NCI-H2081 treated with DMSO at 0.1 percent for 48 hours (cell line): ENCODE results near the gene NPAS3.

ENCODE experiments used
- DNase-seq: peaks from one replicate; lab custom pipeline; 2025; lab: John Stamatoyannopoulos, UW

NPAS3 gene

DNA sequence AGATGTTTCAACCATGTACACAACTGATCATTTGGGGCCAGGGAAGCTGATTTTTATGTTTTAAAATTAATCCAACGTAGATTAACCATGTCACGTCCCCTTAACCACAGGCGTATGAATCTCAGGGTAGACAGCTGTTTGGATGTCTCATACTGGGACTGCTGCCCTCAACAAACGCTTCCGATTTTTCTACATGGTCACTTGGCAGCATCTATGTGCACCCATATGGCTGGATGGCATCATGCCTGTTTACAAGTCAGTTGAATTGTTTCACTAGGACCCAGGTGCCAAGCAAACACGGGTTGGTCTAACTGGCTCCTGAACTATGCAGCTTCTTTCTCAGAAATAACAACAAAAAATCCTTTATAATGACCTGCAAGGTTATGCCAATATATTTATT is 393.8 kb downstream of the NPAS3 start:
- DNase-seq = no peak

DNA sequence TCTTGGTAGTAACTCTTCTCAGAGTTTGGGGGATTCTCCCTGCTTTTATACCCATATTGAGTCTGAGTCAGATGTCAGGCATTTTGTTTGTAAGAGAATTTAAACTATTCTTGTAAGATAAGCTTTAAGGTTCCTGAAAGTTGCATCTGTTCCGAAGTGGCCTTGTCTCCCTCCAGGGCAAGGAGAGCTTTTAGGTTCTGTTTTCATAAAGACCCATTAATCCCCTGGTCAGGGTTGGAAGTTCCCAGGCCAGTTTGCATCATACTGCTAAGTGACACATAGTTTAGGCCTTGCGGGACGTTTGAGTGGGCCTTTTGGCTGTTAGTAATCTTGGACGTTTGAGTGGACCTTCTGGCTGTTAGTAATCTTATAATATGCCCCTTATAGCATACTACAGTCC is 396.7 kb downstream of the NPAS3 start:
- DNase-seq = no peak

DNA sequence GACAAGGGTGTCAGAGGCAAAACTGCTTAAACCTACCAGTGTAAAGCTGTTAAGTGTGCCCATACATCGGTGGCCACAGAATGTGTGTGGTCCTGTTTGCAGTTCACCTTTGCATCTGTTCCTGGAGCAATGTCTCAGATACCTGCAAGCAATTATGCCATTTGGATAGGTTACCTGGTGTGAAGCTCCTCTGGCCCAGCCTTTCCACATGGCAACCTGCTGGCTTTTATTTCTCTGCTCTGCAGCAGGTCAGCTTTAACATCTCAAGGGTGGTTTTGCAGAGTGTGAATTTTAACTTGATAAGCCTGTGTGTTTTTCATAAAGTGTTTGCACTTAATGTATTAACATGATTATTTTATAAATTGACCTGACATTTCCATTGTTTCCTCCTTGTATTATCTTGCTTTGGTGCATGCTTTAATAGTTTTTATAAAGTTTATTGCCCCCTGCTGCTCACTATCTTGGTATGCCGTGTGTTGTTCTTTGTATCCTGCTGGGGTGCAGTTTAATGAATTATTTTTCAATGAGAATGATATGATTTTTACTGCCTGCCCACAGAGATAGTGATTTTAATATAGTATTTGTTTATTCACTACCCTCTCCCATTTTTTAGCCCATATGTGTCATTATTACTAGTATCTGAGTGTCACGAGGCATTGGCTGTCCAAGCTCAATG is 403.8 kb downstream of the NPAS3 start:
- no peak for DNase-seq

DNA sequence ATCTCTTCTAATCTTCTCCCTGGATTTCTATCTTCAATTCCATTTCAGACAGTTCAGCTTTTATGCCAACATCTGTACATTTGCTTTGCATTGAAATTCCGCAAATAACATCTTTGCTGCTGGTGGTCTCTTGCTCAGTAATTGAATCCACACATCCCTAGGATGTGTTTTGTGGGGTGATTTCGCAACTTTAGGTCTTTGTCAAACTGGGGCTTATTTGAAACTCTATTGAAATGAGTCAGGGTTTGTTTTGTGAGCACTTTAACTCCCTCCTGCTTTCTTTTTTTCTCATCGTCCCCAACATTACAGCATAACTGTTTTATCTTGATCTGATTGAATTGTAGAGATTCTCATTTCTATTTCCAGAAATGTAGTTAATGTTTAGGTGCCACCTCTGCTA is 404.3 kb downstream of the NPAS3 start:
- DNase-seq = no peak

DNA sequence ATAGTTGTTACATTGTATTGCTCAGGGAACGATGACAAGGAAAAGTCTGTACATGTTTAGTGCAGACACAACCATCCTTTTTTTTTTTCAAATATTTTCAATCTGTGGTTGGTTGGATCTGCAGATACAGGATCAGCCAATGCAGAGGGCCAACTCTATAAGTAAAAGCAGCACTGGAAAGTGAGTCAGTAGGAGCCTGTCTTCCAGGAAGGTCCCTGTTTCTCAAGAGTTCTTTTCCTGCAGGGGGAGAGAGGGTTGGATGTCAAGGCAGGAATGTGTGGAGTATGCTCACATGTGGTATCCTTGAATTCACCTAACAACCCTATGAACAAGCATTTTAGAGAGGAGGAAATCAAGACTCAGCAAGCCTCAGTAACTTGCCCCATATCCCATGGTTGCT is 409.1 kb downstream of the NPAS3 start:
- no peak for DNase-seq

DNA sequence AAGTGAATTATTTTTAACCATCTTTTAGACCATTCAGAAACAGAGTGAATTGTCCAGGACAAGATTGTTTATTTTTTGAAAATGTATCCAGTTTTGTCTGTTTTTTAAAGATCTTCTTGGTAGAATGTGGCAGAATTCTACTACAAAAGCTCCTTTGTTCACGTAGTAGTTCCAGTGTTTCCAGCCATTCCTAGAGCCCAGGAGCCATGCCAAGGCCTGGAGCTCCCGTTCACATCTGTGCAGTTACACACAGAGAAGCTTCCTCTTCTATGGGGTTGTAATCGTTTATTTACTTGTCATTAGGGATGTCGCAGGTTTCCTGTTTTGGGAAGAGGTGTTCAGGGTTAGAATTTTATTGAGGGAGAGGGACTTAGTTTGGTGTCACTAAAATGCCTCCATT is 409.8 kb downstream of the NPAS3 start:
- no peak for DNase-seq

DNA sequence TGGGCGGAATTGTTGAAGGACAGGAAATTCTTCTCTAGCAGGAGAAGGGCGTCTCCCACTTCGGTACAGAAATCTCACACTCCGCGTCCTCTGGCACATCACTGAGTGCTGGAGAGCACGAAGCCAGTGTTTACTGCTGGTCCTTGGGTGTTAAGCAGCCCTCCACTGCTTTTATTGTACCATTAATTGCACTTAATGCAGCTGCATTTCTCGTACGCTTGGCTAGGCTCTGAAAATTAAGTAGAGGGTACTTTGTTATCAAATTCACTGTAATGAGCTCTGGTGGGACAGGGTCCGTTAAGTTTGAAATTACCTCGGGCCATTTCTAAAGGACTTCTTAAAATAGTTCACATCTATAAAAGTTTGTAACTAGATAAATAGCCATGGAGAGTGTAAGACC is 411.2 kb downstream of the NPAS3 start:
- DNase-seq = no peak

DNA sequence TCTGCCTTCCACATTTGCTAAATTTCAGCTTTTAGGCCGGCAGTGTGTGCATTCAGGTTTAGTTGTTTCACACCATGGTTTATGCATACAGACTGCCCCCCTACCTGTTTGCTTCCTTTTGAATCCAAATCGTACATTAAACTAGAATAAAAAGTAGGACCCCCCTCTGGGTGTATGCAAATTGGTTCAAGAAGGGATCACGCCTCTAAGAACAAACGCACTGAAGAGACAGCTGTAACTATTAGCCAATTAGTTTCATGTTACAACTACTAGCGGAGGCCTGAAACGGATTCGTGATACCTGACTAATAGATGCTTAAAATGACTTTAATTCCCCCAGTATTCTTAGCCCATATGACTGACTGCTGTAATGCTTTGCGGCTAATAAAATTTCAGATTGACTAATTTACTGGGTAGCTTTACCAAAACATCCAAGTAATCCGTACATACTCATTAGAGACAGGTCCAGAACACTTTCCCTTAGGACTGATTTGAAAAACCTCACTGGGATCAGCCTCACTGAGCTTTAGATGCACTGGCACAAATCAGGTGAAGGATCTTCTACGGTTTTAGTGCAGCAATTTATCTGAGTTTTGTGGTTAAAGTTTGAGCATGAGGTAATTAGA is 411.8 kb downstream of the NPAS3 start:
- no peak for DNase-seq

DNA sequence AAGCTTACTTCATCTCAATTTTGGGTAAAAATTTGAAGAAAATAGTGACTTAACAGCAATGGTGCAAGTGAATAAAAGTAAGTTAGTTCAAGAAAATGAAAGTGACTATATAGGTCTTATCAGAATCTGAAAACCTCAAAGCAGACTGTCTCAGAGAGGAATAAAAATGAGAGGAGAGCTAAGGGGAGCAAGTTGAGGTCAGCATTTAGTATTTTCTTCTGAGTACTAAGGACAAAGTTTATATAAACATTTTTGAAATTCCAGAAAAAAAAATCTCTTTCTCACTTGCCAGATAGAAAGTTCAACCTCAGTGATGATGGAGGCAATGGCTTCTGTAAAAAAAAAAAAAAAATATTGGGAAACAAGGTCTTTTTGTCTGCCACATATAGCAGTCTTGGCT is 414.1 kb downstream of the NPAS3 start:
- no peak for DNase-seq

DNA sequence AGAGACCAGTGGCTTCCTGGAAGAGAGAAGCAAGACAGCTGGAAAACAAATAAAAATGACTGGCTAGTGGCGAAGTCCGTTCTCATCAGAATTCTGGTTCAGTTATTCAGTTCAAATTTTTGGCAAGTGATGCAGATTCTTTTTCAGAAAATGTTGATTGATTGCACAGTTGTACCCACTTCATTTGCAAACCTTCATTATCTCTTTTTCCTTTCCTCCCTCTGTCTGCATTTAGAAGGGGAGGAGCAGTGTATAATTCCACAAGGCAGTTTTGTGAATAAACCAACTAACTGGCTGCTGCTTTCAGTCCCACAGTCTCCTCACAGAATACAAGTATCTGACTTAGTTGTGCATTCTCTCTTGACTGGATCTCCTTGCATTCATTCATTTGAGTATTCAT is 417.5 kb downstream of the NPAS3 start:
- DNase-seq = no peak

DNA sequence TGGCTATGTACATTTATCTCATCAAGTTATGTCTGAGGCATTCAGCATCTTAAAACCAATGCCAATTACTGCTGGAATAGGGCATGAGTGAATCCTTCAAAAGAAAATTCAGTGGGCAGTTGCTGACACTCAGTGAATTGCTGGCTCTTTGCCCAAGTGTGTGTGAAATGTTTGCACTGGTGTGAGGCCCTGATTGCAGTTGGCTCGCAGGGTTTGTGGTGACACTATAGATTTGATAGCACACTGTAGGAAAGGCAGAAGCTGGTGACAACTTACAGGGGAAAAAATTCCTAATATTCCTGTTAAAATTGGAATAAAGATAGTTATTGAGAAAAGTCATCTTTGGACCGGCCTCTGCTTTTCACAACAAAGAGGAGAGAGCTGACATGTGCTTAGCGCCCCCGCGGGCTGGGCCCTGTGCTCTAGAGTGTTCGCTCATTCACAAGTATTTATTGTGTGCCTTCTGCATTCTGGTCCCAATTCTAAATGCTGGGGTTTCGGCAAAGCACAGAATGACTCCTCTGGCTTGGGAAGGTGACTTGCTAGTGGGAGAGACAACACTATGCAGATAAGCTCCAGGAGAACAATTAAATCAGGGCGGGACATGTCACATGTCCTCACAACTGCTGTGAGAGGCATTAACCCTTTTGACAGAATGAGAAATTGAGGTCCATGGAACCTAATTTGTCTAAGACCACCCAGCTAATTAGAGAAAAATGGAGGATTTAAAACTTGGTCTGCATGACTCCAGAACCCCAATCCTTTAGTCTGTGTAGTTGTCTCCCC is 418.7 kb downstream of the NPAS3 start:
- DNase-seq = no peak

DNA sequence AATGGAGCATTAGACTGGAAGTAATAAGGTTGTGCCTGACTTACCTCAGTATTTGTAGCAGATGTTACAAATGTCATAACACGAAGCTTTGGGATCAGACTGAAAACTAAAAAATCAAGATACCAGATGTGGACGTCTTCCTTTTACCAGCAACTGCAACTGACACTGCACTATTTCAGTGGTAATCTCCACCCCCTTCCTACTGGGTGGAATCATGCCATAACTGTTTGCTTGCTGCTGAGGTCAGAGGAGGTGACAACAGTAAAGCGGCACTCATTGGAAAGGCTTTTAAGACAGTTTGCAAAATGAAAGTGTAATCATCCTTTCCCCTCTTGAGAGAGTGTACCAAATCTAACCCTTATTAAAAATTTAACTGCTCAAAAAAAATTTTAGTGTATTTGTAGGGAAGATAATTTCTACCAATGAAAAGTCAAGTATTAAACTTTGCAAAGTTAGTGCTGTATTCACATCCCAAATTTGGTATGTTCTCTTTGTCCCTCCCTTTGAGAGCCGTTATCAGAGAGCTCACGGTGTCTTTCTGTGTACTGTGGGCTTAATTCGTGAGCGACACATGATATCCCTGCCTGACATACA is 420.7 kb downstream of the NPAS3 start:
- DNase-seq = no peak

DNA sequence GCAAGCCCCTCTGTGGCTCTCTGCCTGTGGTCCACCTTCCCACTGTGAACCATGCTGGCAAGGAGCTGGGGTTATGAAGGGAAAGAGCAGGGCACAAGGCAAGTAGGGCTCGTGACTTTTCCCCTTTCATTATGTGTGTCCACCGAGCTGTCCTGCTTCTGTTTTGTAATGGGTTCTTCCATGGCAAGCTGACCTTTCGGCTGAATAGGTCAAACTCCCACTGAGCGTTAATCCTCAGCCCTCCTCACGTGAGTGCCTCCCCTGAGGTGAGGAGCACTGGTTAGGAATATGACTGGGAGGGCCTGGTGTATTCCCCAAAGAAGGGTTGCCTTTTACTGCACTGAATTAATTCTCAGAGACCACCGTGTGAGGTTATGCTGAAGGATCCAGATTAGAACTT is 424.3 kb downstream of the NPAS3 start:
- no peak for DNase-seq

DNA sequence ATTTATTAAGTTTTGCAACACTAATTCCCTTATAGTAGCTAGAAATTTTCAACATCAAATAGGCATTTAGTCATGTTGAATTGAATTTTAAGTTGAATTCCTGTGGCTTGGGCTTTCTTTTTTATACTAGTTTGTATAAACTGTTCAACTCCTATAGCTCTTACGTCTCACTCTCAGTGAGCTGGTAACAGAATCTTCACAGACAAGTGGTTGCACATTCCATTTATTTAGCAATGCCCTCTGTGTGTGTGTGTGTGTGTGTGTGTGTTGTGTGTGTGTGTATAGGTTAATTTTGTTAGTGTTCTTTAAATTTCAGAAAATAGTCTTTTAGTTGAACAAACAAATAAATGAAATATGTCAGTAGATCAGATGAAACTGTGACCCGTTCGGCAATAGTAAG is 425.0 kb downstream of the NPAS3 start:
- DNase-seq = no peak

DNA sequence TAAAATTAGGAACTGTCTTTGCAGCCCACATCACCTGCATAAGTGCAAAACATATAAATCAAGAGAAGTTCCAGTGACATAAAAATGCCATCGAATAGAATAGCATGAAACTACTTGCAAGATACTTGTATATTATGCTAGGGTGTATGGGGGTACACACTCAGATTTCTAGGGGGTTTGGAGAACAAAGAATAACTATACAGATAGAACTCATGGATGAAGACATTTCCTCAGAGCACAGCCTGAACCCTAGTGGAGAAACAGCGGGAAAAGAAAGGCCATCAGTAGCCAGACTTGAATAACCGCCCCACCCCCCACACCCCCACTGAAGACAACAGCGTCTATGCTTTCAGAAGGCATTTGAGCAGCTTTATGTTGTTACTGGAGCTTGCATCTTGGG is 425.8 kb downstream of the NPAS3 start:
- DNase-seq = no peak

DNA sequence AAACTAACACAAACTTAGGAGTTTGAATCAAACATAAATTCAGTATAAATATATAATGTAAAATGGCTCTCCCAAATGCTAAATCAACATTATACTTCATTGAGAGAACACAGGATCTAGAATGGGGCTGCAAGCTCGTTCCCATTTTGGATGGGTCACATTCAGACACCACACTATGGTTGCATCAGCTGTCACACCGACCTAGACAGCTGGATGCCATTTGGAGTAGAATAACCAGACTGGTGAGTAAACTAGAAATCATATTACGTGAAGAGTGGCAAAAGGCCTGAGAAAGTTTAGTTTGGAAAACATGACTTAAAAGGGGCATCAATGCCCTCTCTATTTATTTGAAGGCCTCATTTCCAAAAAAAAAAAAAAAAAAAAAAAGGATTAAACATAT is 430.4 kb downstream of the NPAS3 start:
- DNase-seq = no peak

DNA sequence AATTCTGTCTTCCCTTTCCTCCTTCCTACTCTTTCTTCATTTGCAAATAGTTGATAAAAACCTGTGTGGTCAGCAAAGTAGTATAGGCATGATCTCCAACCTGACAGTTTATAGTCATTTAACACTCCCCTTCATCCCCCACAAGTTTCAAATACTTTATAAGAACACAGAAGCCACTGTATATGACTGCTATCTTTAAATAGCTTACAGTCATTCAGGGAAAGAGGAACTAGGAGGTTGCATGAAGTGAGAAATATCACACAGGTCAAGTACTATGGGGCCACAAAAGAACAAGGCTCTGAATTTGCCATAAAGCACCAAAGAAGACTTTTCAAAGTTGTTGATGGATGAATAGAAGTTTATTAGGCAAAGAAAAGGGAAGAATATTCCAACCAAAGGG is 431.3 kb downstream of the NPAS3 start:
- DNase-seq = no peak

DNA sequence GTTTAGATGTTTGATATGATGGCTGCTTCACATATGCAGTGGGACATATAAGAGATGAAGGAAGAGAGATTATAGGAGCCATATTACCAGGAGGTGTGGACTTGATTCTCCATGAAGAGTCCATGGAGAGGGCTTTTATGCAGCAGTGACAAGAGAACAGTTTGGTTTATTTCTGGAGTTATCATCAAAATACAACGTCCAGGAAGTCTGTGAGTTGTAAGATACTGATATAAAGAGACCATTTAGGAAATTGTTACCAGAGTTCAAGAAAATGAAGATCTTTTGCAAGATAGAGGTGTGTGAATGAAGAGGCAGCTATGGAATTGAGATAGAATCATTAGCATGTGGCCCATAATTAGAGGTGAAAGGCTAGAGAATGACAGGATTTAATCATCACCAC is 431.7 kb downstream of the NPAS3 start:
- no peak for DNase-seq

DNA sequence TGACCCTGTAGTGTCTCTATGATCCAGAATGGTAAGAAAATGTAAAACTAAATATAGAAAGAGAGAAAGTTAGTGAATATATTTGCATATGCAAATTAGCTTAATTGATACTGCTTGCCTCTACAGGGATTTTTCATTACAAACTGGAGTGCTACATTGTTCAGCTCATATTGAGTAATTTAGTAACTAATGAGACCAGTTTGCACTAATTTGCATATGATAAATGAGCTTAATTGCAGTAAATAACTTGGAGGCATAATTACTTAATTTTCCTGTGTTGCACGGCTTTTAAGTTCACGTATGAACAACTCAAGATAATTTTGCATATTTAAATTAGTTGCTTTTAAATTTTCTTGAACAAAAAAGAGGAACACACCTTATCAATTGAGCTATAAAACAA is 436.5 kb downstream of the NPAS3 start:
- no peak for DNase-seq

DNA sequence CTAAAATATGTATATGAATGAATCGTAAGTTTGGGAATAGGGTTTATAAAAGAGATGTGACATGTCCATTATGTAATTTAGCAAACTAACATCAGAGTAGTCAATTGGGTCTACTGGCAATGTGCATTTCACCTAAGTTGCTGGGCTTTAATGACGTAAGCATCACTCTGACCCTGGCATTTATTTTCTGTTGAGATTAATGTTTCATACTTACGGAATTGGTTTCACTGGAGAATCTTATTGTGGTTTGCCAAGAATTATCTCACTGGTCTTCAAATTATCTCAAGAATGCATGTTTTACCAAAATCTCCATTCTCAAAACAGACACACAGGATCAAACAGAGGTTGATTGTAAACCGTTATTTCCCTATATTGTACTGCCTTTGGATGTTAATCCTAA is 437.1 kb downstream of the NPAS3 start:
- DNase-seq = no peak

DNA sequence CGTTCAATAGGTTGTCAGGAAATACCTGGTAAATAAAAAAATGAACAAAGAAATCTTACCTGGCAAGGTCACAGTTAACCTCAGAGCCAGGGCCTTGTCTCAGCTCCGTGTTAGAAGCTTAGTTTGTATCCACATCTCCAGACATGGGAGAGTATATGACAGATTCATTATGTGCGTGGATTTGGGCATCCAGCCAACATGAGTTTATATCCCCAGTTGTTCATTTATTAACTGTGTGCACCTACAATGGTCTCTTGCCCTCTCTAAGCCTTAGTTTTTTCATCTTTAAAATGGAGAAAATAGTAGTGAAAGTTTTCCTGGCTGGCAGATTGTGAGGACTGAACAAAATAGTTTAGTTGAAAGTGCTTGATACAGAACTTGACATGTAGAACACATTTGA is 437.8 kb downstream of the NPAS3 start:
- no peak for DNase-seq

DNA sequence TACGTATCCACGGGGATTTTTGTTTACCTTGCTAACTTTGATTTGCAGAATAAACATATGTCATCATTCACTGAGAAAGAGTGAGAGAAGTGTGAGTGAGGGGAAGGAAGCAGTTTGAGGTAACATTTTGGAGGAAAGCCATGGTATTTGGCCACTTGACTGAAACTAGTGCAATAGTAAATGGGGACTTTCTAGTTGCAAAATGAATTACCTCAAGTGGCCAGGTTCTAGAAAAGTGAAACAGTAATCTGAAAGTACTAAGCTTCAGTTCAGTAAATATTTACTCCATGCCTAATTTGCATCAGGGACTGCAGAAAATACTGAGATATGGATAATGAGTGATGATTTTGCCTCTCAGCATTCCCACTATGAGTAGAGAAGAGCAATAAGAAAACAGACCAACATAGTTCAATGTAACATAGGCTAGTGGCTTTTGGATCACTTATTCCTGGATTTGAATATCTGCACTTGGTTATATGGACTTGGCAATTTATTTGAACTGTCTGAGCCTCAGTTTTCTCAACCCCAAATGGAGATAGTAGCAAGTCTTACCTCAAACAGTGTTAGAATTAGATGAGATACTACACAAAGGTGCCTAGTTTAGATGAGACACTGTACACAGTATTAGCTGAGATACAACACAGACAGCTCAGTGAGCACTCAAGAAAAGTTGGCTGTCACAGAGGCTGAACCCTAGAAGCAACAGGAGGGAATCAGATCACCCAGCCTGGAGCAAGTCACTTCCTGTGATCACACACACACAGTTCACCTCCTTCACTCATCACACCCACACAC is 439.1 kb downstream of the NPAS3 start:
- no peak for DNase-seq
